Medulla oblongata (tissue), 1 donor: ENCODE data around the gene ELAPOR1.
"Not testable (repeated sequence)": the region's sequence is repeated elsewhere in the genome, so short reads cannot be mapped to it uniquely, and the experiment has no call there.

ENCODE experiments used
- DNase-seq: peaks from one replicate; pipeline ENCODE4 v3.0.0-alpha.2; 2015; ENCODE audit errors: extremely low spot score

ELAPOR1 gene

GRCh38 chr1:109137958-109138357, 24.0 kb downstream of the ELAPOR1 start:
- DNase-seq, result no peak

DNA sequence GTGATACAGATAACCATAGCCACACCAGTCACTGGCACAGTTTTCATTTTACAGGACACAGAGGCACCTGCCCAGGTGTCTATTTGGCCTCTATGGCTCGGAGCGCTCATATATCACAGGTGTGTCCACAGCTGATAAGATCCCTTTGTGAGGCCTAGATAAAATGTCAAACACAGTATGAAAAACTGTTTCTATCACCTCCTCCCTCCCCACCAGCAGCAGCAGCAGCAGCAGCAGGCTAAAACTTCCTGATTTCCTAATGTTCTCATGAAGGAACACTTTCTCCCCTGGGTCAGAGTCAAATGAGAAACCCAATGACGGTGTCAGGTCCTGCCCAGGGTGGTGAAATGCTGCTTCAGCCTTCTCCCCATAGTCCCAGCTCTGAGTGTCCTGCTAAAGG, 24.4 kb downstream of the ELAPOR1 start:
- no peak for DNase-seq

GRCh38 chr1:109140392-109140791, 26.5 kb downstream of the ELAPOR1 start:
- DNase-seq, result no peak

GRCh38 chr1:109142260-109142659, 28.3 kb downstream of the ELAPOR1 start:
- no peak for DNase-seq

DNA sequence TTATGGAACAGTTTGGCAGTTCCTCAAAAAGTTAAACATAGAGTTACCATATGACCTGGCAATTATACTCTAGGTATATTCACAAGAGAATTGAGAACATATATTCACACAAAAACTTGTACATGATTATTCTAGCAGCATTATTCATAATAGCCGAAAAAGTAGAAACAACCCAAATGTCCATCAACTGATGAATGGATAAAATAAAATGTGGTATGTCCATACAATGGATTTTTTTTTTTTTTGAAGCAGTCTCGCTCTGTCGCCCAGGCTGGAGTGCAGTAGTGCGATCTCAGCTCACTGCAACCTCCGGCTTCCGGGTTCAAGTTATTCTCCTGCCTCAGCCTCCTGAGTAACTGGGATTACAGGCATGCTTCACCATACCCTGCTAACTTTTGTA, 28.8 kb downstream of the ELAPOR1 start:
- not testable (repeated sequence) for DNase-seq

GRCh38 chr1:109148987-109149561, 35.2 kb downstream of the ELAPOR1 start:
- DNase-seq, result no peak

GRCh38 chr1:109149874-109150601, 36.1 kb downstream of the ELAPOR1 start:
- no peak for DNase-seq

DNA sequence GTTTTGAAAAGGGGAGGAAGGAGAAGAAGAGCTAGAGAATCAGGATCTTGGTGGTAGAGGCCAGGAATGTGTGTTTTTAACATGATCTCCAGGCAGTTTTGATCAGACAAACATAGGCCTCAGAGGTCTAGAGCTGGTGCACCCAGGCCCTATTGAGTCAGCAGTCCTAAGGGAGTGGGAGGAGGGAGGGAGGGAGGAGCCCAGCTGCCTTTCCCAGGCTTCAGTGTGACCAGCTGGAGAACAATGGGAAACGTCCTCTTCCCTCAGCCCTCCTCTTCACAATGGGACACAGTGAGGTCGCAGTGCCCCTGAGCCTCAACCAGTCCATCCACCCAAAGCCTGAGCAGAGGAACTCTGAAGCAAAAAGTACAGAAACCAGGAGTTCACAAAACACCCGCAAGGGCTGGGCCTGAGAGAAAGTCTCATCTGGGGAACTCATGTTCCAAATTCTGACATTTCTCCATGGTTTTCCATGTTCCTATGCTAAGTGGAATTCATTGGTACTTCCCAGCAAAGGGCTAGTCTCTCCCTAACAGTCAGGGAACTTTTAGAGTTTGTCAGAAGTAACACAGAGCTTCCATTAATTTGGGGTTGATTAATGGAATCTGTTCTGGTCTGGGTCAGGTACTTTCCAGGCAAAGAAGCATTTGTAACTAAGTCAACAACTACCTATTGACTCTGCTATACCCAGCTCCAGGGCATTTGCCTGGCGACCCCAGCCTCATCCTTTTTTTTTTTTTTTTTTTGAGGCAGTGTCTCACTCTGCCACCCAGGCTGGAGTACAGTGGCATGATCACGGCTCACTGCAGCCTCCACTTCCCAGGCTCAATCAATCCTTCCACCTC, 37.5 kb downstream of the ELAPOR1 start:
- peak; percentile 85 for DNase-seq

GRCh38 chr1:109152196-109152595, 38.3 kb downstream of the ELAPOR1 start:
- no peak for DNase-seq

DNA sequence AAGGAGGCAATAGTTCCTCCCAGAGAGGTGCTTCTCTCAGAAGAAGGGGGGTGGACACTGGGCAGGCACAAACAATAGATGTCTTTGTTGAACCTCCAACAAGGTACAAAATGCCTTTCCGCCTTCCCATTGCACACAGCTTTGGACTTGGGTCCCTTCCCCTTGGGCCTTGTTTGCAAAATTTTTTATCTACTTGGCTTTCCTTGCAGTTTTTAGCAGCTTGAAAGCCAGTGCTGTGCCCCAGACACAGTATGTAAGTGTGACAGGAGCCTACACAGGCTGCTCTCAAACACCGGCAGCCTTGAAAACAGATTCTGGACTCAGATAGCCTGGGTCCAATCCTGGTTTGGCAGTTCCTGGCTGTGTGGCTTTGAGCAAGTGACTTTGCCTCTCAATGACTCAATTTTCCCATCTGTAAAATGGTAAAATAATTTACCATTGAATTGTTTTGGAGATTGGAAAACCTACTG, 43.0 kb downstream of the ELAPOR1 start:
- no peak for DNase-seq

DNA sequence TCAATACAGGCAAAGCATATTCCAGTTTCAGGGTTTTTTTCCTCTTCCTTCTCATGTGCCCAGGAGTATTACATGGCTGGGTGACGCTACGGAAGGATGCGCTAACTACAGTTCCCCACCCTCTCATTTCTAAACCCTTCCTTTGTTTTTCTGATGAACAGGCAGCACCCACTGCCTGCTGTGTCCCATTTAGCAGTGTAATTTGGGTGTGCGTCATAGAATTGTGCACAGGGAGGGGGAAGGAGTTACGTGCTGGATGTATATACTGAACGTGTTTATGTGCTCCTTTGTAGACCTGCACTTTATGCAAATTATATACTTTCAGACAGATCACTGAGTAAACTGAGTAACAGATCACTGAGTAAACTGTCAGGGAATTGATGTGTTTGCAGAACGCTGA, 44.5 kb downstream of the ELAPOR1 start:
- no peak for DNase-seq

DNA sequence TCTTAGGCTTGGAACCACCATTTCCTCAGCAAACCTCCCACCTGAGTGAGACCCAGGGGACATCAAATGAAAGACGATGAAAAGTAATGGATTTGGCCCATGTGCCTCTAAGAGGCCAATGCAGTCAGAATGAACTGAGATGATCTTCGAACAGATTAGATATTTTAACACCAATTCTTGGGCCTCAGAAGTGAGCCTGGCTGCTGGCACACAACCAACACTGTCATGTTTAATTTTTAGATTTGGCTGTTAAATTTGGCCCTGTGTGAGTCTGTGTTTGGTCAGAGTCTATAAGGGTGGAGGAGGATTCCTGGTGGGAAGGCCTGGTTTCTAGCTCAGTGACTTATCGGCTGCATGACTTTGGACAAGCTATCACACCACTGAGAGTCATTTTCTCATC, 45.4 kb downstream of the ELAPOR1 start:
- no peak for DNase-seq

GRCh38 chr1:109160071-109160840, 46.3 kb downstream of the ELAPOR1 start:
- no peak for DNase-seq

GRCh38 chr1:109161858-109162606, 48.1 kb downstream of the ELAPOR1 start:
- DNase-seq, result peak; percentile 78

DNA sequence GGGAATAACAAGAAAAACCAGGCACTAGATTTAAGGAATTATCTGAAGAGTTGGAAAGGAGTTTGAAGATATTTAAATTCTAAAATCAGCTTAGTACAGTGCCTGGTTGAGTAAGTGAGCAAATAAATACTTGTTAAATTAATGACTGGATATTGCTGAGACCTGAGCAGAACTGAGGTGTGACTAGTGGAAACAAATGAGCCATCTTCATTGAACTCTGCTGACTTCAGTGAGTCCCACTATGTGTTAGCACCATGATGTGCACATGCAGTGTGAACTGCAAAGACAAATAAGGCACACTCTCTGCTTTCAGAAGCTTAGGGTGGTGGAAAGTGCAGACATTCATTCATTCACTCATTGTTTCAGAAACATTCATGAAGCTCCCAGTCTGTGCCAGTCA, 48.7 kb downstream of the ELAPOR1 start:
- no peak for DNase-seq

- peak; percentile 33 for DNase-seq
Observed at GRCh38 chr1:109163551-109163950, 49.6 kb downstream of the ELAPOR1 start.
